ENCODE results near the gene SMIM43. TPM values are rescaled to one million over a fixed set of nuclear protein-coding genes. Genes with fewer than 3 reads are reported as not detected.
A peak's percentile ranks its signal among the peaks of the same experiment; 100 is the strongest.

SMIM43 gene
- total RNA-seq, 2 donors from 2014 or later, result not detected

DNA sequence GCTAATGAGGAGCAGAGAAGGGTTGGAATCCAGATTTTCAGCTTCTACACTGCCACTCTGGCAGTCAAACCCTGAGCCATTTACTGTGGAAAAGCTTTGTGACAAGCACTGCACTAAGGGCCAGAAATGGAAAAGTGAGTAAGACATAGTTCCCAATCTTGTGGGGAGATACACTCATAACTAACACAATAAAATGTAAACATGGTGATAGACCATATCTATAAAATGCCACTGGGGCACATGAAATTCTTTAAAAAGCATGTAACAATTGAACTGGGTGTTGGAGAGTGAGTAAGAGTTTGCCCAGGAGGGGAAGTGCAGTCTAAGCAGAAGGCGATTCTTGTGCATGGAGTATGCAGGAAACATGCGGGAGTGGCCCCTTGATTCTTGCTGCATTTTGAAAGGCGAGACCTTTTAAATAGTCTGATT lies 36.2 kb downstream of the SMIM43 start:
- no peaks in the 10 kb centered on the region for H3K27me3 ChIP-seq (replicated peaks; ENCODE audit: insufficient read depth)
- no peaks in the 10 kb centered on the region for H3K9me3 ChIP-seq
- H3K27ac ChIP-seq, result no peak overlapping the region
- TF ChIP-seq, protein P1, sequence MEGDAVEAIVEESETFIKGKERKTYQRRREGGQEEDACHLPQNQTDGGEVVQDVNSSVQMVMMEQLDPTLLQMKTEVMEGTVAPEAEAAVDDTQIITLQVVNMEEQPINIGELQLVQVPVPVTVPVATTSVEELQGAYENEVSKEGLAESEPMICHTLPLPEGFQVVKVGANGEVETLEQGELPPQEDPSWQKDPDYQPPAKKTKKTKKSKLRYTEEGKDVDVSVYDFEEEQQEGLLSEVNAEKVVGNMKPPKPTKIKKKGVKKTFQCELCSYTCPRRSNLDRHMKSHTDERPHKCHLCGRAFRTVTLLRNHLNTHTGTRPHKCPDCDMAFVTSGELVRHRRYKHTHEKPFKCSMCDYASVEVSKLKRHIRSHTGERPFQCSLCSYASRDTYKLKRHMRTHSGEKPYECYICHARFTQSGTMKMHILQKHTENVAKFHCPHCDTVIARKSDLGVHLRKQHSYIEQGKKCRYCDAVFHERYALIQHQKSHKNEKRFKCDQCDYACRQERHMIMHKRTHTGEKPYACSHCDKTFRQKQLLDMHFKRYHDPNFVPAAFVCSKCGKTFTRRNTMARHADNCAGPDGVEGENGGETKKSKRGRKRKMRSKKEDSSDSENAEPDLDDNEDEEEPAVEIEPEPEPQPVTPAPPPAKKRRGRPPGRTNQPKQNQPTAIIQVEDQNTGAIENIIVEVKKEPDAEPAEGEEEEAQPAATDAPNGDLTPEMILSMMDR (IDR thresholded peaks at IDR 0.05), result no peak
- no peak for ATAC-seq (ENCODE audit: insufficient number of reproducible peaks, low FRiP score, low read depth)
- no peak overlapping the region for H3K4me3 ChIP-seq
- H3K4me1 ChIP-seq (ENCODE audit: control insufficient read depth in 1 of 2, low read depth in 2 of 2), result no peaks in the 10 kb centered on the region
- H3K36me3 ChIP-seq, result no peaks in the 10 kb centered on the region
- DNase-seq (ENCODE audit: low spot score), result no peak

- no peaks in the 10 kb centered on the region for H3K9me3 ChIP-seq
- DNase-seq (ENCODE audit: low spot score) (no peak), ATAC-seq (ENCODE audit: insufficient number of reproducible peaks, low FRiP score, low read depth) (no peak)
- TF ChIP-seq, protein P1 (IDR thresholded peaks at IDR 0.05), result no peak
- H3K27me3 ChIP-seq (replicated peaks; ENCODE audit: insufficient read depth), result no peaks in the 10 kb centered on the region
- H3K4me1 ChIP-seq (ENCODE audit: control insufficient read depth in 1 of 2, low read depth in 2 of 2), result no peaks in the 10 kb centered on the region
- H3K36me3 ChIP-seq, result no peaks in the 10 kb centered on the region
- H3K27ac ChIP-seq, result no peak overlapping the region
- H3K4me3 ChIP-seq, result no peak overlapping the region
Measured at GRCh38 chr4:121728066-121728465, 36.9 kb downstream of the SMIM43 start.

- H3K9me3 ChIP-seq, result no peaks in the 10 kb centered on the region
- DNase-seq (ENCODE audit: low spot score) (no peak), ATAC-seq (ENCODE audit: insufficient number of reproducible peaks, low FRiP score, low read depth) (peak; percentile 71)
- H3K4me1 ChIP-seq (ENCODE audit: control insufficient read depth in 1 of 2, low read depth in 2 of 2), result no peaks in the 10 kb centered on the region
- H3K27me3 ChIP-seq (replicated peaks; ENCODE audit: insufficient read depth), result no peaks in the 10 kb centered on the region
- no peak overlapping the region for H3K4me3 ChIP-seq
- no peaks in the 10 kb centered on the region for H3K36me3 ChIP-seq
- TF ChIP-seq, protein P1 (IDR thresholded peaks at IDR 0.05), result peak; percentile 68
- H3K27ac ChIP-seq, result no peak overlapping the region
Measured at GRCh38 chr4:121726642-121727268, 38.2 kb downstream of the SMIM43 start.

DNA sequence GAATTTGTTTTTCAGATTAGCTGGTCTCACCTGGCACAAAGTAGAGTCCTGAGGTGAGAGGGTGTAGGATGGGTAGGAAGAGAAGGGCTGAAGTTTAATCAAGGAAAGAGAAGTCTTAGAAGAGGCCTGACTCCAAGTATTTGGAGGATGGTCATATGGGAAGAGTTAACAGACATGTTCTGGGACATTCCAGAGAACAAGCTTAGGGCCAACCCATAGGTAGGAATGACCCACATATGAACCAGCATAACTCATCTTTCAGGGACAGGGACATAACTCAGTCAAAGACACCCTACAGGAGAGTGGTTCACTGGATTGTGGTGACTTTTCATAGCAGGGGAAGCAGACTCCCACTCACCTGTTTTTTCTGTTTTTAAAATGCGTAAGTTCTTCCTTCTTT lies 40.3 kb downstream of the SMIM43 start:
- DNase-seq (ENCODE audit: low spot score), result no peak
- Histone ChIP-seq H3K27ac (no peak overlapping the region), H3K9me3 (no peaks in the 10 kb centered on the region), H3K4me3 (no peak overlapping the region), H3K4me1 (ENCODE audit: control insufficient read depth in 1 of 2, low read depth in 2 of 2) (no peaks in the 10 kb centered on the region), H3K27me3 (replicated peaks; ENCODE audit: insufficient read depth) (no peaks in the 10 kb centered on the region), H3K36me3 (no peaks in the 10 kb centered on the region)
- TF ChIP-seq, protein P1 (IDR thresholded peaks at IDR 0.05), result no peak
- ATAC-seq (ENCODE audit: insufficient number of reproducible peaks, low FRiP score, low read depth), result no peak

DNA sequence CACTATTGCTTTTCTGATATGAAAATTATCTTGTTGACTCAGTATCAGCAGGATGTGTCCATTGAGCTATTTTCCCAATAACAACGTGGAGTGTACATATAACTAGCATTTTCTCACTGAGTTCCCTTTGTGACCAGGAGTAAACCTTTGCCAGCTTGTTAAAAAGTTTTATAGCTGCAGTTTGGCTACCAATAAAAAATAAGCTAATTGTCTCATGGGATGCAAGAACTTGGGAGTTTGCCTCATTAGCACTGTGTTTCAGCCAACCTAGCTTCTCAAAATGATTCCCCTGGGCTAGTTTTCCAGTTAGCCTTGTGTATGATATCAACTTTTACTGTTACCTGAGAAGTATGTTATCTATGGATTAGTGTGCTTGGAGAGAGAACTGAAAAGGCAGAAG lies 43.3 kb downstream of the SMIM43 start:
- TF ChIP-seq, protein P1 (IDR thresholded peaks at IDR 0.05), result no peak
- ATAC-seq (ENCODE audit: insufficient number of reproducible peaks, low FRiP score, low read depth) (no peak), DNase-seq (ENCODE audit: low spot score) (no peak)
- Histone ChIP-seq H3K27ac (no peak overlapping the region), H3K4me3 (no peak overlapping the region), H3K36me3 (no peaks in the 10 kb centered on the region), H3K4me1 (ENCODE audit: control insufficient read depth in 1 of 2, low read depth in 2 of 2) (no peaks in the 10 kb centered on the region), H3K9me3 (no peaks in the 10 kb centered on the region), H3K27me3 (replicated peaks; ENCODE audit: insufficient read depth) (no peaks in the 10 kb centered on the region)

Measured in thoracic aorta (tissue), 2 donors.